NOMO-1 treated with dmso at 0.1 percent for 144 hours (cell line): ENCODE measurements around the gene GCKR.

Source experiments
- DNase-seq: peaks from one replicate; lab custom pipeline; 2025; ENCODE audit not compliant: unreplicated experiment; lab: John Stamatoyannopoulos, UW

The GCKR gene, protein sequence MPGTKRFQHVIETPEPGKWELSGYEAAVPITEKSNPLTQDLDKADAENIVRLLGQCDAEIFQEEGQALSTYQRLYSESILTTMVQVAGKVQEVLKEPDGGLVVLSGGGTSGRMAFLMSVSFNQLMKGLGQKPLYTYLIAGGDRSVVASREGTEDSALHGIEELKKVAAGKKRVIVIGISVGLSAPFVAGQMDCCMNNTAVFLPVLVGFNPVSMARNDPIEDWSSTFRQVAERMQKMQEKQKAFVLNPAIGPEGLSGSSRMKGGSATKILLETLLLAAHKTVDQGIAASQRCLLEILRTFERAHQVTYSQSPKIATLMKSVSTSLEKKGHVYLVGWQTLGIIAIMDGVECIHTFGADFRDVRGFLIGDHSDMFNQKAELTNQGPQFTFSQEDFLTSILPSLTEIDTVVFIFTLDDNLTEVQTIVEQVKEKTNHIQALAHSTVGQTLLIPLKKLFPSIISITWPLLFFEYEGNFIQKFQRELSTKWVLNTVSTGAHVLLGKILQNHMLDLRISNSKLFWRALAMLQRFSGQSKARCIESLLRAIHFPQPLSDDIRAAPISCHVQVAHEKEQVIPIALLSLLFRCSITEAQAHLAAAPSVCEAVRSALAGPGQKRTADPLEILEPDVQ

DNA sequence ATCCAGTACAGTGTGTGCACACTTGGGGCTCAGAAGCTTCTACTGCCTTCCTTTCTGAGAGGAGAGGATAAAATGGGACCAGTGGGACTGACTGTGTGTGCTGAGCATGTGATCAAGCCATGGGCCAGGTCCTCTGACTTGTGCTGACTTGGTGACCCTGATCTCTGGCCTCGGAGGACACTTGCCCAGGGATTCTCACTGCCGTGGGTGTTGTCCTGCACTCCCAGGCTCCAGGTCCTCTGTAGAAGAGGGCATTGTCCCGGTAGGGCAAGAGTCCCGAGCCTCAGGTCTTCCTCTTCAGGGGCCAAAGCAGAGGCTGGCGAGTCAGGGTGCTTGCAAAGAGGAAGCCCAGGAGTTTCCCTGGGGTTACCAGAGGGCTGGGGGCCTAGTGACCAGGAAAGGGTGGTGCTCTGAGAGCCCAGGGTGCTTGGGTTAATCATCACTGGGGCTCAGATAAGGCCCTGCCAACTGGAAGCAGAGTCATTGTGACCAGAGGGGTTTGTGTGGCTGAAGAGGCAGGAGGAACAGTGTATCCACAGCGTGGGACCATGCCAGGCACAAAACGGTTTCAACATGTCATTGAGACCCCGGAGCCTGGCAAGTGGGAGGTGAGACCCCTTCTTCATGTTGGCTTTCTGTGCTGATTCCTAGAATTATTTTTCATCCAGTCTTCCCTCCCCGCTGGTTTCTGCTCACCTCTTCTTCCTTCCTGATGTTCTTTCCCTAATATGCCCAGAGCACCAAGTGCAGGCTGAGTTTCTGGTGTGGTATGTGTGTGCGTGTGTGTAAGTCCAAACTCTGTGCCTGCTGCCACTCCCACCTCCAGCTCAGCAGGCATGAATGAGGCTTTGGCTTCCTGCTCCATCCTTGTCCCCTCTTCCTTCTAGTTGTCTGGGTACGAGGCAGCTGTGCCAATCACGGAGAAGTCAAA is at the start of gene GCKR:
GCKR (plus strand) TSS at position 483 of the 931 bp plus-strand sequence; CDS start at position 549, 66 bp downstream.
- DNase-seq, result no peak

DNA sequence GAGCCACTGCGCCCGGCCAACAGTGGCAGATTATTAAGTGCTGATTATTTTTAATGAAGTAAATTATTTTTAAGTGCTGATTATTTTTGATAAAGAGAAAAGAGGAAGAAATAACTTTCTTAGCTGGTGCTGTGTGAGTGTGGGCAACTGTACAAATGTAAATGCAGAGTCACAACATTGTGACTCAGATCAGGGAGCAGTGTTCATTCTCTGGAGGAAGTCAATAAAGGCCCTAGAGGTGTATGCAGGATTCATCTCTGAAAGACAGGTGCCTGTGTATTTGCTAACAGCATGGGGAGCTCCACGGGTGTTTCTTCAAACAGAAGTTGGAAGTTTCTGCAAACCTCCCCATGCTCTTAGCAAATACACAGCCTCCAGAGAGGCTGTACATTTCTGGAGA is 48.3 kb upstream of the GCKR start:
- no peak for DNase-seq

GRCh38 chr2:27451095-27451494 is 45.5 kb upstream of the GCKR start:
- no peak for DNase-seq

DNA sequence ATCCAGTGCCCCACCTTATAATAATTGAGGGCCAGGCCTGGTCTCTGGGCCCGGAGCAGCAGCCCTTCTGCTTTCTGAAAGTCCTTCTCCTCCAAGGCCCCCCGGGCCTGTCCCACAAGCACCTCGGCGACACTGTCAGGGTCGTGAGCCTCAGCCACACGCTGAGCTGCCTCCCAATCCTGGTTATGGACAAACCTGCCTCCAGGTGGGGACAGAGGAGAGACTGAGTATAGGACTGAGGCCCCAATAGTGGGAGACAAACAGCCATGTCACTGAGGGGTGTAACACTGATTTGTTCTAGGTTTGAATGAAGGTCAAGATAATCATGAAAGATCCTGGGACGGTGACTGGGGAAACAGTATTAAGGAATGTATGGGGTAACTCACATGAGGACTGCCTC is 42.7 kb upstream of the GCKR start:
- no peak for DNase-seq

DNA sequence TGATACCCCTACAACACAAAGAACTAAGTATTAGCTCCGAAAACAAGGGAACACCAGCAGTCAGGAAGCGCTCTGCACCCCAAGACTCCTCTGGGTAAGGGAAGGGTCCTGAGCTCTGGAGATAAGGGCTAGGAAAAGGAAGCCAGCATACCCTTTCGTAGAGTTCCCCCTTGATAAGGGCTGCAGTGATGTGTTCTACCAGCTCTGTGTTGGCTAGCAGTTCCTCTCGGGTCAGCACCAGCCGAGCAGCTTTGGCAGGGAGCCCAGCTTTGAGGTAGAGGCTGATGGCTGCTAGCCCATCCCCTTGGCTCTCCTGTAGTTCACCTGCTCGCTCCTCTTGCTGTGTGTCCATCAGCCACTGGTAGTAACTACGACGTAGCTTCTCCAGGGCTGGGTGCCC is 35.5 kb upstream of the GCKR start:
- DNase-seq, result no peak

DNA sequence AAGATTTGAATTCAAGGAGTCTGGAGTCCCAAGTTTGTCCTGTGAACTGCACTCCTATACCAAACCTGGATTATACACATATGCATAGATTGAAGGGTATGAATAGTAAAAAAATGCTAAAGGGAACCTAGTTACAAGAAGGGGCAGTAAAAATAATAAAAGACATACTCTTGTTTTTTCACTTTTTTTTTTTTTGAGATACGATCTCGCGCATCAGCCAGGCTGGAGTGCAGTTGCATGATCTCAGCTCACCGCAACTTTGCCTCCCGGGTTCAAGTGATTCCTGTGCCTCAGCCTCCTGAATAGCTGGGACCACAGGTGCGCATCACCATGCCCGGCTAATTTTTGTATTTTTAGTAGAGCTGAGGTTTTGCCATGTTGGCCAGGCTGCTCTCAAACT is 32.2 kb upstream of the GCKR start:
- DNase-seq, result no peak

GRCh38 chr2:27471961-27472360 is 24.7 kb upstream of the GCKR start:
- no peak for DNase-seq

GRCh38 chr2:27485496-27485895 is 11.1 kb upstream of the GCKR start:
- DNase-seq, result no peak

GRCh38 chr2:27489118-27489497 is 7.5 kb upstream of the GCKR start:
- no peak for DNase-seq

GRCh38 chr2:27489498-27490397 is 6.9 kb upstream of the GCKR start, which contains the start of gene IFT172:
Gene IFT172 (minus strand): TSS chr2:27489743. CDS start chr2:27489653, 90 bp downstream.
- peak; percentile 99 for DNase-seq

GRCh38 chr2:27492557-27492956 is 4.1 kb upstream of the GCKR start:
- no peak for DNase-seq

DNA sequence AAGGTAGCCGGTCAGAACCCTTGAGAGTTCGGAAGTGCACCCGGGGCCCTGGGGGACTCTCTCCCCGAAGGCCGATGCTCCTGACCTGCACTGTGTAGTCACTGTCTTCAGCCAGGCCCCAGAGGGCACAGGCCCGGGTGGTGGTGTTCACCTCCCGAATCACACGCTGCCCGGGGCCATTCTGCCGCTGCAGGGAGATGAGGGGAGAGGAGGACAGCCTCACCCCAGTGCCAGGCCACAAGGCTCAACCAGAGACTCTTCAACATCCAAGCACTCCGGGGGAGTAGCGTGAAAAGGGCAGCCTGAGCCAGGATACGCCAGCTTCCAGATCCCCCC is 2.7 kb upstream of the GCKR start:
- no peak for DNase-seq

- no peak for DNase-seq
These were observed 2.2 kb upstream of the GCKR start for GRCh38 chr2:27494284-27494943.

DNA sequence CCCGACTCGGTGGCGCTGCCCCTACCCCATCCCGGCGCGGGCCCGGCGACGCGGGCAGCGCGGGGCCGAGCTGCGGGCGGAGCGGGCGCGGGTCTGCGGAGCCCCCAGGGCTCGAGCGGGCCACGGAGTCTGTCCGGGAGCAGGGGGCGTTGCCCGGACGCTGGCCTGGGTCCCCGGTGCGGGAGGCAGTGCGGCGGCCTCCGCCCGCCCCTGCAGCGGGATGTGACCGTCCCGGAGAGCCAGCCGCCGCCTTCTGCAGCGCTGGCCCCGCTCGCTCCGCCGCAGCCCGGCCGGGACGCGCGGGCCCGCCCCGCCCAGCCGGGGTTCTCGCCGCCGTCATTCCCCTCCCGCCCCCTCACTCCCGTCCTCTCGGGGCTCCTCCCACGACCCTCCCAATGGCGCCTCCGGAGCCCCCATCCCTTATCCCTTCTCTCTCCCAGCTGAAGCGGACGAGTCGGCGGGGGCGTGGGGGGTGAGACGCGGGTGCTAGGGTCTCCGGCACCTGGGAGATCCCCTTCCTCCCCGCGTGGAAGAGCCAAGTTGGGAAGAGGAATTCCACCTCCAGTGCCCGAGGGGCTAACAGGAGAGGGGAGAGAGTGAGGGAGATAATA is 1.6 kb upstream of the GCKR start, which contains the start of gene FNDC4:
FNDC4 (minus strand) TSS at position 257 of the 611 bp plus-strand sequence. CDS start 521 bp downstream, outside the sequence.
- DNase-seq, result no peak

DNA sequence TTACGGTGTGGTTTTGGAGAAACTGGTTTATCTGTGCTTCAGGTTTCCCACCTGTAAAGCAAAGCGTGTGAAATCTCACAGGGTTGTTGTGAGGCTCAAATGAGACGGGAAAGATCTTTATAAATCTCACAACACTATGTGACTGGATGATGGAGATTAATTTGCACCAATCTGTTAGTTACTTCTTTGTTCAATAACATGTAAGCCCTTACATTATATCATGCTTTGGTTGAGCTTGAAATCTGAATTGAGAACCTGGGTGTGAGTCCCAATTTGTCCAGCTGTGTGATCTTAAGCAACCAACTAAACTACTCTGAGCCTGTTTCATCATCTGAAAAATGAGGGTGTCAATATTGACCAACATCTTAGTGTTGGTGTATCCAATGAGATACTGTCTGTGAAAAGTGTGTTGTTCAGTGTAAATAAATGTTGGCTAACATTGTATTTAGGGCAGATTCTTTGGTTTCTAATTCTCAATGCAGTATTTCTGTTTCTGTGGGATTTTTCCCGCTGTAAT is 741 bp upstream of the GCKR start:
- no peak for DNase-seq

DNA sequence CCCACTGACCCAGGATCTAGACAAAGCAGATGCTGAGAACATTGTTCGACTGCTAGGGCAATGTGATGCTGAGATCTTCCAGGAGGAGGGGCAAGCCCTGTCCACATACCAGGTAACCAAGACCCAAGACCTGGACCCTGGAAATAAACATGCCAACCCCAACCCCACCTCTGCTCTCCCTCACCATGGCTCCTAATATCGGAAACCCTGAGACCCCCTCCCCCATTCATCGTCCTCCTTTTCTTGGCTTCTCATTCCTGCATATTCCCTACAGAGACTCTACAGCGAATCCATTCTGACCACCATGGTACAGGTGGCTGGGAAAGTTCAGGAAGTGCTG is 619 bp downstream of the GCKR start:
- DNase-seq, result no peak

GRCh38 chr2:27498975-27499374 is 2.3 kb downstream of the GCKR start:
- no peak for DNase-seq

DNA sequence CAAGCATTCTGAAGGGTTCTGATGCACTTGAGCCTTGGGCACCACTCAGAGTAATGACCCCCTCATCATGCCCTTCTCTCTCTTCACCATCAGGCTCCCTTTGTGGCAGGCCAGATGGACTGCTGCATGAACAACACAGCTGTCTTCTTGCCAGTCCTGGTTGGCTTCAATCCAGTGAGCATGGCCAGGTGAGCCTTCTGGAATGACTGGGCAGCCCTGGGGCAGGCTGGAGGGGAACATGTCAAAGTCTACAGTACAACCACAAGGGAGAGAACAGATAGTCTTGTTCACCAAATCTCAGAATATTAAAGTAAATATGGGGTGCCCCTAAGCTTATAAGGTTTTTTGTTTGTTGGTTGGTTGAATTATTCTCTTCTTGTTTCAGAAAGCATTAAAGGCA is 4.4 kb downstream of the GCKR start:
- DNase-seq, result no peak

GRCh38 chr2:27502142-27502541 is 5.5 kb downstream of the GCKR start:
- no peak for DNase-seq
